22Rv1 (cell line): Measurements from ENCODE around the gene RER1.

Source experiments
- H3K27ac ChIP-seq: fragments of 450-650 bp; 2 replicates; pipeline ENCODE4 v1.5.1; 2017
- CTCF ChIP-seq: fragments of 450-650 bp; IDR thresholded peaks from 2 replicates; pipeline ENCODE4 v1.5.1; 2017; ENCODE audit warnings: mild to moderate bottlenecking
- ZFX ChIP-seq: fragments of 450-650 bp; IDR thresholded peaks from 2 replicates; pipeline ENCODE4 v1.6.1; 2017; ENCODE audit warnings: antibody characterized with exemption, borderline replicate concordance

Gene RER1

GRCh38 chr1:2391931-2392509, 379 bp downstream of the RER1 start:
- no peak for TF ChIP-seq CTCF
- H3K27ac ChIP-seq: peak overlapping the region; percentile 90

GRCh38 chr1:2392686-2393085, 1.0 kb downstream of the RER1 start:
- no peak for TF ChIP-seq CTCF
- TF ChIP-seq ZFX: no peak
- H3K27ac ChIP-seq: peak overlapping the region; percentile 90

- peak overlapping the region; percentile 90 for H3K27ac ChIP-seq
- no peak for TF ChIP-seq CTCF
- no peak for TF ChIP-seq ZFX
Measured at GRCh38 chr1:2393471-2393877, 1.8 kb downstream of the RER1 start.

- peak overlapping the region; percentile 90 for H3K27ac ChIP-seq
- TF ChIP-seq ZFX (no peak), CTCF (no peak)
Measured at GRCh38 chr1:2394220-2394619, 2.6 kb downstream of the RER1 start.

- peak overlapping the region; percentile 90 for H3K27ac ChIP-seq
- no peak for TF ChIP-seq CTCF
- TF ChIP-seq ZFX: no peak
Measured at GRCh38 chr1:2394761-2395160, 3.1 kb downstream of the RER1 start.

- peak overlapping the region; percentile 90 for H3K27ac ChIP-seq
Measured at GRCh38 chr1:2395245-2395644, 3.6 kb downstream of the RER1 start.

GRCh38 chr1:2396059-2396458, 4.4 kb downstream of the RER1 start:
- H3K27ac ChIP-seq: no peak overlapping the region
- TF ChIP-seq ZFX (no peak), CTCF (no peak)

More at GRCh38 chr1:2395245-2395644, 3.6 kb downstream of the RER1 start:
- TF ChIP-seq CTCF: no peak
- TF ChIP-seq ZFX: no peak
